ENCODE results near the gene GTF3C4.
A peak's percentile ranks its signal among the peaks of the same experiment; 100 is the strongest.

GTF3C4 gene

DNA sequence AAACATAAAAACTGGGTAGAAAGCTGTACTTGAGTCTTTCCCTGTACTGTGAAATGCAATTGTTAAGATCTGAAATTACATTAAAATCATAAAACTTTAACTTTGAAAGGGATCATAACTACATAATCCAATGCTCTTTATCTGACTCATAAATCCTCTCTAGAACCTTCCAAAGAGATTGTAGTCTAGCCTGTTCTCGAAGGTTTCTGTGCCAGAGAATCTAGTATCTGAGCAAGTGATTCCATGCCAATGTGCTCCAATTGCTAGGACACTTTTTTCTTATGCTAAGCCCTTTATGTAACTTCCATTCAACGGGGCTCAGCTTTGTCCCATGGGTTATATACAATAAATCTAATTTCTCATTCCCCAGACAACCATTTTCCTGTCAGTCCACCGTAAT lies 21.6 kb upstream of the GTF3C4 start:
- DNase-seq = no peak

DNA sequence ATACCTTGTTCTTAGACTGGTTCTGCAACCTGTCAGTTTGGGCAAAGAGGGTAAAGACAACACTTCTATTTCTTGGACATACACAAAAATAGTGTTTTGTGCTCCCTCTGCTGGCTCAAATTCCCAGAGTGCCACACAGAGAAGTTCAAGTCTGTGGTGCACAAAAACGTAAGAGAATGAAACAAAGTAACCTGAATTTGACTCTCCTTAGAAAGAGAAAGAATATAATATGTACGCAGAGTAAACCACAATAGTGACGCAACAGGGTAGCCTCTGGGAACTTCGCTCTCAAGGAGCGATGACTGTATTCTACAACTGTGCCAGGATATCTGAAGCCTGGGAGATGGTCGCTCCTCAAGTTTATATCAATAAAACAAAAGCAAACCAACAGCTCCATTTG lies 19.0 kb upstream of the GTF3C4 start:
- DNase-seq = peak in 1 of 2 donors; percentile 29

DNA sequence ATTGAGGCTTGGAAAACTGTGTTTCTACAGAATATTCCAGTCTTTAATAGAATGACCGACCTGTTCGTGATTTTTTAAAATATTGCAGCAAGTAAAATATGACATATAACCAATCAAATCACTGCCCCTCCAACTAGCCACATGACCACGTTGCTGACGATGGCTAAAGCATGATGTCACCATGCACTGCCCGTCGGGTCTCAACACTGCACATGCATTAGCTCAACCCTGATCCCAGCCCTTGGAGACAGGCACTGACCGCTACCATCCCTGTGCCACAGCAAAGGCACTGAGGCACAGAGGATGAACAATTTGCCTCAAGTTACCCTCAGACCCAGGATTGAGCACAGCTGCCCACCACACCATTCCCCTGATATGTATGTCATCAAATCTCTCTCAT lies 14.0 kb upstream of the GTF3C4 start:
- DNase-seq = no peak

DNA sequence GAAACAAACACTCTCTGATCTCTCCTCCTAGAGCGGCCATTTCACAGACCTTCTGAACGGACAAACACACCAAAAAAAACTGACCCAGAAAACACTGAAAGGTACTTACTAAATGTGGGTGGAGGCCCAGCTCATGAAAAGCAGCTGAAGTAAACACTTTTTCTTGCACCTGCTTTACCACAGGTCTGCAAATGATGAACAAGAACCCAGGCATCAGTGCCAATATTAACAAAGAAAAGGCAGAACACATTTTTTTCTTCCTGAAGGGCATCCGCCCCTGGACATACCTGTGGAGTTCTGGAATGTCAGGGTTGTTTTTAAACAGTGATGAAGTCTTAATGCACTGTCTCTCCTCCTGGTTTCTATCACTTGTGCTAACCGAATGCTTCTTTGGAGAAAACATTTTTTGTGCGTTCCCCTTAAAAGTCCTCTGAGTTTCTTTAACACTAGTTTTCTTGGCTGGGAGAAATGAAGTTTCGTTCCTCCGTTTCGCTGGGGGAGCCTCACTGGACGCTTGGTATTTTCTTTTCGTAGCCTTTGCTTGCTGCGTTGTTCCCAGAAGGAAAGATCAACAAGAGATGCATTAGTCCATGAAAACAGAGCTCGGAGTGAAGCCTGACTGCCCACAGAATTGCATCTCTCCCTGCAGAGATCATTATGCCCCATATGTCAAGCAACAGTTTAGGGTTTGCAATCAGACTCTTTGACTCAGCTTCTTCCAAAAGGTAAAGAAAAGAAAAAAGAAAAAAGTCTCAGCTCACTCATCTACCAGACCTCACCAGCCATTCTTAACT lies 7.9 kb upstream of the GTF3C4 start:
- no peak for DNase-seq

DNA sequence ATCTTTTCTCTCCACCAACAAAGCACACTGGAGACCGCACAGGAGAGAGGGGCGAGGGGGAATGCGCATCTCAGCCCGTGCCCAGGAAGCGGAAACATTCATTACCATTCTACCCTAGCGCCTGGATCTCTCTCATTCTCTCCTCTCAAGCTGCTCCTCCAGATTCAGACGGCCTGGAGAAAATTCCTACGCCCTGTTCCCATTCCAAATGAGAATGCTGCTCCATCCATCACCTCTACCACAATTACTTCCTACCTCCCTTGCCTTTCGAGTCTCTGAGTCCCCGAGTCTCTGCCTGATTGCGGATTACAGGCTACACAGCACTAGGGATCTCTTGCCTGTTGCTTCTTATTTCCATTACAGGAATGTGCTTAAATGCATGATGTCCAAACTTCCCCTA lies 7.1 kb upstream of the GTF3C4 start:
- no peak for DNase-seq

DNA sequence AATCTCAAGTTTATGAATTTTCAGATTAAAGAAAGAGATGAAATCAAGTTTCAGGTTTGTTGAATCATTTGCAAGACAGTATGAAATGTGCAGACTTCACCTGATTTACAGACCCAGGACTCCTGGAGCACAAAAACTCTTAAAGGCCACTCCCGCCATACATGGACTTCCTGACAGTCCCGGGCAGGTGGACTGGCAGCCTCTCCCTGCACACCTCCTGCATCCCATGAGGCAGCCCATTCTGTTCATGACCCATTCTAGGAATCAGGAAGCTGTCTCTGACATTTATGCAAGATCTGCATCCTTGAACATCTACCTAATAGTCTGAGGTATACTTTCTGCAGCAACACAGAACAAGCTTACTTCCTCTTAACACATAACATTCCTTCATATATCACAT lies 6.4 kb upstream of the GTF3C4 start:
- no peak for DNase-seq

DNA sequence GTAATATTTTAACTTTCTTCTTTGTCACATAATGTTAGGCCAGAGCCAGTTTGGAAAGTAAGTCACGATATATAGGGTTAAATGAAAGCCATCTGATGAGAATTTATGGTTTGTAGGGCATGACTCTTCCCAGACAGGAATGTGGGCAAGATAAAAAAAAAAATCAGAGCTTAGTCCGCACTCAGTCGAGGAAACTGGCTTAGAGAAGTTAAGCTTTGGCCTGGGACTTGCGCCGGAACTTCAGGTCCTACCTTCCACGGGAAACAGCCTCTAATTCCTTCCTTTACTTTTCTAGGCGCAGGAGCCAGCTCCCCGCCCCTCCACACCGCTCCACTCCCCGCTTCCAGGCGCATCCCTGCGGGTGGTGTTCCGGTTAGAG lies 956 bp upstream of the GTF3C4 start:
- DNase-seq = no peak

DNA sequence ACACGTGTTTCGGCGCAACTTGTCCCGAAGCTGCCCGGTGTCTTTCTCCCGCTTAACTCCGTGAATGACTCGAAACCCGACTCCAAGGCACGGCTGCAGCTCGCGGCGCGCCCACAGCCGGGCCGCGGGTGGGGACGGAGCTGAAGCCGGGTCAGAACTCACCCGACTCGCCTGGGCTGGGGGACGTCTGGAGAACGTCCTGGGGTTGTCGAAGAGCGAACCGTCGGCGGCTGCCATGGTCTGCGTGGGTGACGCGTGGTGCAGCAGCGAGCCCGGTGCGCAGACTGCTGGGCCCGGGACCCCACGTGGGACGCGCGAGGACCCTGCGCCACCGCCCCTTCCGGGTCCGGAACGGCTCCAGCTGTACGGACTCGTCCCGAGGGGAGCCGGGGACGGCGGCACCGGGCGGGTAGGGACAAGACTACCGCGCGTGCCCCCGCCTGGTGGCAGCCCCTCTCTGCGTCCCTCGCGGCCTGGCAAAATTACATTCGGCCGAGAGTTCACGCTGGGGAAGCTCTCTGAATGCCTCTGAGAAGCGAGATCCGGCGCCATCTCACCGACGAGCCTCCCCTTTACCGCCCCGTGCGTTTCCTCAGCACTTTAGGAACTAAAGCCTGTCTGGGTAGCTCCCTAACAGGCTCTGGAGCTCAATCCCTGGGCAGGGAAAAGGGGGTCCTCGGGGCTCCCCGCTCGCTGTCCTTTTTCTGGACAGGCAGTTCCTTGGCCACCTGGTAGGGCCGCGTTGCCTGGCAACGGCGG lies 387 bp upstream of the GTF3C4 start, which contains the start of gene DDX31:
Gene DDX31, minus strand, starts transcription at position 286 of the 759 bp plus-strand sequence. Its CDS starts 49 bp downstream, at position 237.
- peak; percentile 88 to 93 for DNase-seq

DNA sequence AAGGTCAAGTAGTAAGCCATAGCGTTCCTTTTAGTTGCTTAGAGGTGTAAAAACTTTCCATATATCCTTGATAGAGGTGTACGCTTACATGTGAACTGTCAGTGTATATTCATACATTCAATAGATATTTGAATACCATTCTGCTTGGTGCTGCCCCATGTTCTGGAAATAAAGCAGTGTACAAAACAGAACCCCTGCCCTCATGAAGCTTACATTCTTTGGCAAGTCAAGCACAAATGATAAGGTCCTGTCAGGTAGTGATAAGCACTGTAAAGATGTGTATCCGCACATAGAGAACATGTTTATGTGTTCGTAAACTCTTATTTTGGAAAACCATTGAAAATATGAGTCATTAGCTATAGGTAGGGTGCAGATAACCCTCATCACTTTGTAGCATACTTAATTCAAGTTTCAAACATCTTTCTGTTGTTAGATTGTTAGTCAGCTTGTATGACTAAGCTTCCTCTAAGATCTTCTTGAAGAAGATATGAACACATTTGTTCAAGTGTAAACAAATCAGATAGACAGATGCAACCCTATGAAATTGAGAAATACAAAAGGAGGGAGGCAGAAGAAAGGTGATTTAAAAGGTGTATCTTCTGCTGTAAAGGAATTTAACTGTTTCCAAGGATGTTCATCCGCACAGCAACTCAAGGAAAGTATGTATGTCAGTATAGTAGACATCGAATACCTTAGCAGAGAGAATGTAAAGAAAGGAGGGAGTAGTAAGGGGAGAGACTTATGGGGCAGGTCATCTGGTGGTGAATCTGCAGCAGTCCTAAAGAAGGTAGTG lies 1.6 kb downstream of the GTF3C4 start:
- no peak for DNase-seq

DNA sequence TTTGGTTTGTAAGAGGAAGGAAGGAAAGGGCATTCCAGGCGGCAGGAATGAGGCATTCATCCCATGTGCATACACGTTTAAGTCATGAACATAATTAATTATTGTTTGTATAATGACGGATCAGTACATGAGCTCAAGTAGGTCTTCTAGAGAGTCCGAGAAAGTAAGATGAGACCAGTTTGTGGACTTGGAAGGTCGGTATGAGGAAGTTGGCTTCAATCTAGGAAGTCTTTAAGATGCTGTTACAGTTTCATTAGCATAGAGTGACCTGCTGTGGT lies 2.1 kb downstream of the GTF3C4 start:
- no peak for DNase-seq

DNA sequence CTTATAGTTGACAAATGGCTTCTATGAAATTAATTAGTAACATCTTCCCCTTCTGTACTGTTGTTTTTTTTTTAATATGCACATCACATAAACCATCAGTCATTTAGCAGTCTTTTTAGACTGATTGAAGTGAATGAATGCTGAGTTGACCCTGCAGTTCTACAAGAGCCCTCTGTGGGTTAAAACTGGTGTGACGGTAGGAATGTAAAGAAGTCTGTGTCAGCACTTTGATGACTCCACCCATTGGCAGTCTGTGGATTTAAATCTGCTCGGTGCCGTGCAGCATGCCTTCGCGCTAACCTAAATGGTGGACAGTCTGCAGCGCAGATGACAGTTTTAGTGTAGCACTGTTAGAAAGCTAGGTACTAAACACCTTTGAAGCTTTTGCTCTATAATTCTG lies 3.1 kb downstream of the GTF3C4 start:
- DNase-seq = peak in 1 of 2 donors; percentile 10

DNA sequence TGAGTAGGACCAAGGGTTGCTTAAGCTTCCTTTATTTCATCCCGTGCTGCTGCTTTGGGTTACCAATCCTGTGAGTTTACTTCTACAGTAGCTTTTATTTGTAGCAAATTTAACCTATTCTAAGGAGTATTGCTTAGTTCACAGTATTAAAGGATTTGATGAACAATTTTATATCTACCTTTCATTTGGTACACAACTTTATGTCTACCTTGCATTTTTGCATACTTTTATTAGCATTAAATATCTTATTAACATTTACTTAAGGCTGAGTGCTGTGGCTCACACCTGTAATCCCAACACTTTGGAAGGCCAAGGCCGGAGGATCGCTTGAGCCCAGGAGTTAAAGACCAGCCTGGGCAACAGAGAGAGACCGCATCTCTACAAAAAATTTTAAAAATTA lies 4.2 kb downstream of the GTF3C4 start:
- no peak for DNase-seq

DNA sequence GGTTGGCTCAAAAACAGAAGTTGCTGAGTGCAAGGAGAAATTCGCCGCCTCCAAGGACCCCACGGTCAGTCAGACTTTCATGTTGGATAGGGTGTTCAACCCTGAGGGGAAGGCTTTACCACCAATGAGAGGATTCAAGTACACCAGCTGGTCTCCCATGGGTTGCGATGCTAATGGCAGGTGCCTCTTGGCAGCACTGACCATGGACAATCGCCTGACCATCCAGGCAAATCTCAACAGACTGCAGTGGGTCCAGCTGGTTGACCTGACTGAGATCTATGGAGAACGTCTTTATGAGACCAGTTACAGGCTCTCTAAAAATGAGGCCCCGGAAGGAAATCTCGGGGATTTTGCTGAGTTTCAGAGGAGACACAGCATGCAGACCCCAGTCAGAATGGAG lies 7.7 kb downstream of the GTF3C4 start:
- DNase-seq = no peak

DNA sequence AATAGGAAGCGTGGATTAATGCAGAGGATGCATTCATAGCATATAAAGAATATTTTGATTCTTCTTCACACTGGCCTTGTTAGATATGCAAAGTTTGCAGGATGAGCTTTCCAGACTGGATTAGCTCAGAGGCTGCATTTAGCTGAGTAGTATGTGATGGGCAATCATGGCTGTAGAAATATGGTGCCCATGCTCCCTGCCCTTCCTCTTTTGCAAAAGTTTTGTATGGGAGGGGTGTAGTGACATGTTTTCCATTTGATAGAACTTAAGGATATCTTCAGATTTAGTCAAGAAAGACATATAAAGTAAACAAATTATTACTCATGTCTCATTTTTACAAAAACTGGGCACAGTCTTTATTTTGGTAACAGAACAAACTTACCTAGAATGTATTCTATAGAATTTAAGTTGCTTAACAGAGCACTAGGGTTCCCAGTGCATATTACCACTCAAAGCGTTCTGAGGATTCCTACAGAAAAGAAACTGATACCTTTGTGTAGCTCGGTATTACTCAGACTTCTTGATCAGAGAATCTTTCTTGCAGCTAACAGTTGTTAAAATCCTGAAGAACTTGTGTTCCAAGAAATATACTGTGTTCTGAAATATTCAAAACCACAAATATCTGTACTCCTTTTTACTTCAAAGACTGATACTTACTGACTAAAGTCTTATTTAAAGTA lies 9.8 kb downstream of the GTF3C4 start:
- no peak for DNase-seq

DNA sequence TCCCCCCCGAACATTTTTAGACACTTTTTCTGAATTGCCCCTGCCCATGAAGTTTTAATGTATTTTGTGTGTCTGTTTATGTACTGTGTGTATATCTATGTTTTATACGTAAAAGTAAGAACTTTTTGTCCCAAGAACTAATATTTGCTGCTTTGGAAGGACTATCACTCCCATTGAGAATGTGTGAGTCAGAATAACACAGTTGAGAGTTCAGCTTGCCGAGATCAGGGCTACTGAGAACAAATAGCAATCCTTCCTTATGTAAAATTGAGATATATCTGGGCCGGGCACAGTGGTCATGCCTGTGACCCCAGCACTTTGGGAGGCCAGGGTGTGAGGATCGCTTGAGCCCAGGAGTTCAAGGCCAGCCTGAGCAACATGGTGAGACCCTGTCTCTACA lies 11.3 kb downstream of the GTF3C4 start:
- DNase-seq = no peak

DNA sequence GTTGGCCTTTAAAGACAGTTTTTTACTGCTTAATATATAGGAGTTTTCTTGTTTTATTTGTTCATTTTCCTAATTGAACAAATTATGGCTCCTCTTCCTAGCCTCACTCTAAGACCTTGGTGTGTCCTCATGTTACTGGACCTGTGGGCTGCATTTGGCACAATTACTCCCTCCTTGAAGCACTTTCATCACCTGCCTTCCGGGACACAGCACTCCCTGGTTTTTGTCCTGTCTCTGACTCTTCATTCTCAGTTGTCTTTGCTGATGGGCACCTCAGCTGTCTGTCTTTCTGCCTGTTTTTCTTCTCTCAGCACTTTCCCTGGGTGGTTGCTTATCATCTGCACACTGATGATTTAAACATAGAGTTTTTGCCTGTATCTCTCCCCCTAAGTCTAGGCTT lies 13.6 kb downstream of the GTF3C4 start:
- no peak for DNase-seq

DNA sequence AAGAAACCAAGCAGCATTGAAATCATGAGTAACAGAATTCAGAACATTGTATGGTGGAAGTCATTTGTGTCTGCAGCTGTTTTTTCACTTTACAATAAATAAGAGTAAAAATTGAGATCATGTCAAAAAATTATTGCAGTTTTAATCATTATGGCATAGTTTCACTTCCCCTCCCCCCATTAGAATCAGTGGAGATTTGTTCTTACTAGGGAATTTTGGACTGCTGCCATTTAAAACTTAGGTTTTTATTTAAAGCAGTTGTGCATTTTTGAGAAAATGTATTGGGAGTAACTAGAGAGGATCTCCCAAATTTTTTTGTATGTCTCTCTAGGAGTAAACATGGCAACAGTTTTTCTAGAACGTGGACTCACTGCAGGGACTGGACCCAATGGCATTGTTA lies 20.4 kb downstream of the GTF3C4 start:
- DNase-seq = no peak

DNA sequence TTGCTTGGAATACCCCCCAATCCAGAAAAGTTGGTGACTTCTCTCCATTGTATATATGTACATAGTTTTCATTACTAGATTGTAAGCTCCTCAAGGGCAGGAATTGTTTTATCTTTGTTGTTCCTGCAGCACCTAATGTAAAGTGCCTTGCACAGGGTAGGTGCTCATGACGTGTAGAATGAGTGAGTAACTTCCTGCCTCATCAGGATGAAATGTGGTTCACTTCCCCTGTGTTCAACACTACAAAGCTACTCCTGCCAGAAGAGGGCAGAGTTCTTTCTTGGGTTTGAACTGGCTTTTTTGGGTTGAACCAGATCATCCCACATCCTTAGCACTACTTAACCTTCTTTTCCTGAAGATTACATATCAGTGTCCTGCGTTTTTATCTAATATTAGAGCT lies 23.9 kb downstream of the GTF3C4 start:
- DNase-seq = peak; percentile 23 to 38

DNA sequence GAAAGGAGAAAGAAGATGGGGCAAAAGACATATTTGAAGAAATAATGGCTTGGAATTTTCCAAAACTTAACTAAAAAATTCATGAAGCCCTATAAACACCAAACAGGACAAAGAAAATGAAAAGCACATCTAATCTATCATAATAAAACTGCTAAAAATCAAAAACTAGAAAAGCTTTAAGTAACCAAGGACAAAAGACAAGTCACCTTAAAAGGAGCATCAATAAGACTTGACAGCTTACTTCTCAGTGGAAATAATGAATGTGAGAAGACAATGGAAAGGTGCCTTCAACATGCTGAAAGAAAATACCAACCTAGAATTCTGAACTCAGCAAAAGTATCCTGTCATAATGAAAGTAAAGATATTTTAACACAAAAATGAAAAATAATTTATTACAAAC lies 27.0 kb downstream of the GTF3C4 start:
- DNase-seq = no peak

DNA sequence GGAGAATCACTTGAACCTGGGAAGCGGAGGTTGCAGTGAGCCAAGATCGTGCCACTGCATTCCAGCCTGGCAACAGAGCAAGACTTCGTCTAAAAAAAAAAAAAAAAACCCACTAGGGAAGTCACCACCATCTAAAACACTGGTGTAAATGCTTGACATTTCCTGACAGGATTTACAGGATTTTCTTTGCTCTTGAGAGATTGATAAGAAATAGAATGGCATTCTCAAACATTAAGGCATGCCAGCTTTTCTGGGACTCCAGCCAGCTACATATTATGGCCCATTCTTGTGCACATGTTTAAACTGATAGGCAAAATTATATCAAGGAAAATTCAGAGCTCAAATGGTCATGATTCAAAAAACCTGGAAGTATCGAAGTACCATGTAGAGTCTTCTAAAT lies 28.7 kb downstream of the GTF3C4 start:
- no peak for DNase-seq

DNA sequence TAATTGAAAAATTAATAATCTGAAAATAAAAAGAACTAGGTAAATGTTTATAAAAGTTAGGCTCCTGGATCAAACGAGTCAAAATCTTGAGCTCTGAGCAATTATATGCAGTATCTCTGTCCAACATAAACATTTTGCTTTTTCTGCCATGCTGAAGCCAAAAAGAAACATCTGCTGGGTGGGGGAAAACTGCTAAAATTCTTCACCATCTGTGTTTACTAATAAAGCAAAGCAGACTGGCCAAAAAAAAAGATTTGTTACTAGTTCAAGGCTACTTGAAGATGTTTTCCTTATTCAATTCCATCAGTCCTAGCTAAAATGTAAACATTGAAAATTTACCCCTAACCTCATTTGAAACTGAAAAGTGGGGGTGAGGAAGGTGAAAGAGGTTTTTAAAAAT lies 29.7 kb downstream of the GTF3C4 start:
- no peak for DNase-seq

DNA sequence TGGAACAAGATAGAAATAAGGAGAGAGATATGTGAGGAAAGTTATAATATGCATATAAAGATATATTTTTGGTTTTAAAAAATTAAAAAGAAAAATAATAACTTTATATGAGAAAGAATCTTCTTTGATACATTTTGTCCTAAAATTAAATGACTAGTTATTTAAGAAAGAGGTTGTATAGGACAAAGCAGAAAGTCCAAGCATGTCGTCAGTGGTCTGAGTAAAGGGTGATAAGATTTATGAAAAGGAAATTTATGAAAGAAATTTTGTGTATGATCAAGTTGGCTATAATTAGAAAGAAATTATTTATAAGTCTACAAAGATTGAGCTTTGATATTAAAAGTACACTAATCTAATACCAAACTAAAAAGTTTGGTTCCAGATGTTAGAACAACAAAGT lies 32.0 kb downstream of the GTF3C4 start:
- no peak for DNase-seq

DNA sequence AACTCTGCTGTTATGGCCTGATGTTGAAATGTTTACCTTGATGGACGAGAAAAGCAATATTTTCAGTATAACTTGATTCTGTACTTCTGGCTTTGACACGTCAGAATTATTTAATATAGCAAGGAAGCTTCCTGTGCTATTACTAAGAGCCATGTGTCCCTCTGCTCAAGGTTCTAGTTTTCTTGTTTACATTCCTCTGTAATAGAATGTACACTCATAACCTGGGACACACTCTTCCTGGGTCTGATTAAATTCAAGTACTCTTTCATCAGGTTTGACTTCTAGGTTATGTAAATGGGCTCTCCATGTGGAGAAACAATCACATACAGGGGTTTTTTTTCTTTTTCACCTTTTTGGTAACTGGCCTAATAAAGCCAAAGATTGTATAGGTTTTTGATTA lies 33.1 kb downstream of the GTF3C4 start:
- DNase-seq = no peak
